Lung microvascular endothelial cell (primary cell): ENCODE measurements around the gene ARFRP1. TPM values are rescaled to one million over a fixed set of nuclear protein-coding genes. Genes with fewer than 3 reads are reported as not detected.

Source experiments
- DNase-seq, 2 donors: peaks; one replicate each; pipeline versions ENCODE4 v3.0.0 to v3.0.0-alpha.2; 2010; ENCODE audit warnings: low read depth in 2 of 2
- total RNA-seq: library from RNA; depleted of rRNA; stranded (reverse); fragments of >200 nt; gene quantifications from 2 replicates; pipeline ENCODE4 v1.2.1, GENCODE V29; 2014

ARFRP1 gene
- total RNA-seq, result 22.7 and 31.2 TPM in 2 replicates

- peak; percentile 88 to 89 for DNase-seq
These were observed at the start of gene ARFRP1, which contains the start of gene ZGPAT for GRCh38 chr20:63707558-63708300. Gene ARFRP1, minus strand, starts transcription at chr20:63707976. Its CDS starts 885 bp downstream, at chr20:63707091. Gene ZGPAT, plus strand, starts transcription at chr20:63708039. Its CDS starts 542 bp downstream, at chr20:63708581.

- no peak for DNase-seq
These were observed 48.8 kb upstream of the ARFRP1 start for GRCh38 chr20:63756648-63756991.

GRCh38 chr20:63755933-63756647 lies 48.3 kb upstream of the ARFRP1 start:
- no peak for DNase-seq

- DNase-seq, result no peak
These were observed 46.2 kb upstream of the ARFRP1 start for GRCh38 chr20:63754008-63754407.

GRCh38 chr20:63753381-63753780 lies 45.6 kb upstream of the ARFRP1 start:
- DNase-seq, result no peak

GRCh38 chr20:63752411-63753101 lies 44.8 kb upstream of the ARFRP1 start:
- no peak for DNase-seq

- no peak for DNase-seq
These were observed 43.9 kb upstream of the ARFRP1 start for GRCh38 chr20:63751471-63752271.

GRCh38 chr20:63750807-63751470 lies 43.2 kb upstream of the ARFRP1 start:
- no peak for DNase-seq

GRCh38 chr20:63749597-63750508 lies 42.1 kb upstream of the ARFRP1 start:
- no peak for DNase-seq

GRCh38 chr20:63748934-63749270 lies 41.1 kb upstream of the ARFRP1 start:
- DNase-seq, result no peak

GRCh38 chr20:63748070-63748933 lies 40.5 kb upstream of the ARFRP1 start:
- no peak for DNase-seq

- no peak for DNase-seq
These were observed 39.9 kb upstream of the ARFRP1 start for GRCh38 chr20:63747622-63748069.

GRCh38 chr20:63746751-63747315 lies 39.1 kb upstream of the ARFRP1 start:
- no peak for DNase-seq

- DNase-seq, result no peak
These were observed 38.4 kb upstream of the ARFRP1 start for GRCh38 chr20:63745961-63746731.

- no peak for DNase-seq
These were observed 37.6 kb upstream of the ARFRP1 start for GRCh38 chr20:63745424-63745805.

- no peak for DNase-seq
These were observed 37.0 kb upstream of the ARFRP1 start for GRCh38 chr20:63744574-63745423.

GRCh38 chr20:63744158-63744557 lies 36.4 kb upstream of the ARFRP1 start:
- no peak for DNase-seq
